HEK293 (cell line): ENCODE results near the gene R3HDM4.

ENCODE experiments used
- CTCF ChIP-seq: fragments of 450-650 bp; formaldehyde crosslinking; IDR thresholded peaks from 2 replicates; pipeline ENCODE4 v1.5.1; 2016; ENCODE audit warnings: missing biosample characterization, missing genetic modification characterization
- ELK4 ChIP-seq: IDR thresholded peaks from 2 replicates; pipeline ENCODE4 v1.6.1; 2011; ENCODE audit warnings: mild to moderate bottlenecking, low read depth, low read length, borderline replicate concordance
- ZFP41 ChIP-seq: fragments of 450-650 bp; formaldehyde crosslinking; IDR thresholded peaks from 2 replicates; pipeline ENCODE4 v1.5.1; 2016; ENCODE audit warnings: missing biosample characterization, missing genetic modification characterization, borderline replicate concordance
- ZNF366 ChIP-seq: fragments of 450-650 bp; formaldehyde crosslinking; conservative IDR thresholded peaks from 2 replicates; pipeline ENCODE4 v1.5.1; 2016; ENCODE audit warnings: missing biosample characterization, missing genetic modification characterization

- no peak for TF ChIP-seq ZNF366
- TF ChIP-seq ZFP41 (tag by site-specific recombination) = no peak
- TF ChIP-seq ELK4 = no peak
- no peak for TF ChIP-seq CTCF (tag by site-specific recombination)
Measured at GRCh38 chr19:889662-890295, 23.2 kb downstream of the R3HDM4 start.
